DND-41 (cell line): ENCODE data around the gene KDM6B.
A peak's percentile ranks its signal among the peaks of the same experiment; 100 is the strongest.

Experiments
- ATAC-seq: fragments of 200-7000 bp; cut with Tn5 transposase; 3 replicates; pipeline ENCODE4 v1.9.1; 2021; ENCODE audit warnings: low read depth; ENCODE audit not compliant: insufficient read depth
- DNase-seq: peaks from one replicate; pipeline ENCODE4 v3.0.0-alpha.2; 2020
- H2AFZ ChIP-seq: 2 replicates; pipeline ENCODE4 v1.6.0; 2012; ENCODE audit warnings: low read depth, low read length
- H3K27ac ChIP-seq: 2 replicates; pipeline ENCODE4 v1.5.1; 2012; ENCODE audit warnings: low read length, inconsistent platforms
- H3K27me3 ChIP-seq: fragments of 200-600 bp; sonication (generic); 2 replicates; pipeline ENCODE4 v1.6.0; 2012; ENCODE audit warnings: low read length, mild to moderate bottlenecking, inconsistent platforms; ENCODE audit not compliant: insufficient read depth, poor library complexity
- H3K36me3 ChIP-seq: 2 replicates; pipeline ENCODE4 v1.5.1; 2012; ENCODE audit warnings: low read length, inconsistent platforms; ENCODE audit not compliant: insufficient read depth
- H3K4me1 ChIP-seq: 2 replicates; pipeline ENCODE4 v1.5.1; 2012; ENCODE audit warnings: mild to moderate bottlenecking, low read length; ENCODE audit not compliant: insufficient read depth
- H3K4me2 ChIP-seq: 2 replicates; pipeline ENCODE4 v1.6.0; 2012; ENCODE audit warnings: mild to moderate bottlenecking, moderate library complexity, low read length, inconsistent platforms; ENCODE audit not compliant: insufficient read depth
- H3K4me3 ChIP-seq, 2 experiments: fragments of 200-600 bp in 1 of 2; shearing (Covaris generic) in 1 of 2; 2 replicates each; pipeline ENCODE4 v1.5.1; 2012 to 2016; ENCODE audit warnings: inconsistent platforms in 2 of 2, low read length in 2 of 2, mild to moderate bottlenecking in 2 of 2, low read depth in 1 of 2, moderate library complexity in 1 of 2
- H3K79me2 ChIP-seq: 2 replicates; pipeline ENCODE4 v1.6.0; 2012; ENCODE audit warnings: low read length, inconsistent platforms; ENCODE audit not compliant: insufficient read depth
- H3K9ac ChIP-seq: 2 replicates; pipeline ENCODE4 v1.6.0; 2012; ENCODE audit warnings: low read depth, mild to moderate bottlenecking, inconsistent platforms, low read length, moderate library complexity
- H3K9me3 ChIP-seq: 2 replicates; pipeline ENCODE4 v1.5.1; 2012; ENCODE audit warnings: low read length, moderate library complexity, mild to moderate bottlenecking, inconsistent platforms; ENCODE audit not compliant: insufficient read depth, severe bottlenecking
- H4K20me1 ChIP-seq: 2 replicates; pipeline ENCODE4 v1.6.0; 2012; ENCODE audit warnings: low read length; ENCODE audit not compliant: insufficient read depth
- EZH2 ChIP-seq: IDR thresholded peaks from 3 replicates; pipeline ENCODE4 v1.6.1; 2012; ENCODE audit warnings: borderline replicate concordance, low read depth, mild to moderate bottlenecking, moderate library complexity, low read length, inconsistent platforms; ENCODE audit not compliant: severe bottlenecking
- TF ChIP-seq, protein P1 (sequence below): IDR thresholded peaks from 2 replicates; pipeline ENCODE4 v1.5.1; 2012; ENCODE audit warnings: borderline replicate concordance, low read length, moderate library complexity, mild to moderate bottlenecking; ENCODE audit not compliant: poor library complexity, severe bottlenecking; ENCODE audit errors: extremely low read depth

The KDM6B gene

GRCh38 chr17:7839876-7840261 lies 5.9 kb downstream of the KDM6B start:
- H2AFZ ChIP-seq = no peak overlapping the region
- H3K27me3 ChIP-seq = peaks cover 49% of the 10 kb centered on the region
- DNase-seq (no peak), ATAC-seq (no peak)
- no peak overlapping the region for H3K4me3 ChIP-seq
- H3K4me1 ChIP-seq = peaks cover 82% of the 10 kb centered on the region
- H3K9me3 ChIP-seq = no peaks in the 10 kb centered on the region
- no peak overlapping the region for H3K4me2 ChIP-seq
- no peaks in the 10 kb centered on the region for H3K79me2 ChIP-seq
- no peaks in the 10 kb centered on the region for H3K36me3 ChIP-seq
- no peak for TF ChIP-seq EZH2
- TF ChIP-seq, protein P1, sequence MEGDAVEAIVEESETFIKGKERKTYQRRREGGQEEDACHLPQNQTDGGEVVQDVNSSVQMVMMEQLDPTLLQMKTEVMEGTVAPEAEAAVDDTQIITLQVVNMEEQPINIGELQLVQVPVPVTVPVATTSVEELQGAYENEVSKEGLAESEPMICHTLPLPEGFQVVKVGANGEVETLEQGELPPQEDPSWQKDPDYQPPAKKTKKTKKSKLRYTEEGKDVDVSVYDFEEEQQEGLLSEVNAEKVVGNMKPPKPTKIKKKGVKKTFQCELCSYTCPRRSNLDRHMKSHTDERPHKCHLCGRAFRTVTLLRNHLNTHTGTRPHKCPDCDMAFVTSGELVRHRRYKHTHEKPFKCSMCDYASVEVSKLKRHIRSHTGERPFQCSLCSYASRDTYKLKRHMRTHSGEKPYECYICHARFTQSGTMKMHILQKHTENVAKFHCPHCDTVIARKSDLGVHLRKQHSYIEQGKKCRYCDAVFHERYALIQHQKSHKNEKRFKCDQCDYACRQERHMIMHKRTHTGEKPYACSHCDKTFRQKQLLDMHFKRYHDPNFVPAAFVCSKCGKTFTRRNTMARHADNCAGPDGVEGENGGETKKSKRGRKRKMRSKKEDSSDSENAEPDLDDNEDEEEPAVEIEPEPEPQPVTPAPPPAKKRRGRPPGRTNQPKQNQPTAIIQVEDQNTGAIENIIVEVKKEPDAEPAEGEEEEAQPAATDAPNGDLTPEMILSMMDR = no peak
- no peak overlapping the region for H3K27ac ChIP-seq
- peaks cover 29% of the 10 kb centered on the region for H4K20me1 ChIP-seq
- H3K9ac ChIP-seq = no peak overlapping the region

DNA sequence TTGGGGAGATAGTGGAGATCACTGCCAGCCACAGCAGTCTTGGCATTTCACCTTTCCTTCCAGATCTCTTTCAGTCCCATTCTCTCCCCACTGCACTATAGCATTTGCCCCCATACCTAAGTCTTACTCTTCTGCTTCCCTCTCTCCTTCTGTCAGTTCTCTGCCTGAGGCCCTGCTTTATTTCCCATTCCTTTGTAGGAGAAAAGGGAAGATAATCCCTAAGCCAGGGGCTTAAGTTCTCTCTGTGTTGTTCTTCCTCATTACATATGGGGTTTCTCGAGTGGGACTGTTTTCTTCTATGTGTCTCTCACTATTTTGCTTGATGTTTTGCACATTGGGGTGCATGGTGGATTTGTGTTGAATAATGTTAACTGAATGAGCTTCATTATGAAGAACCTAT lies 6.4 kb downstream of the KDM6B start:
- ATAC-seq (no peak), DNase-seq (no peak)
- peaks cover 82% of the 10 kb centered on the region for H3K4me1 ChIP-seq
- H3K4me2 ChIP-seq = peak overlapping the region; percentile 95; the same call in 1 of the 2 replicates
- H3K9ac ChIP-seq = no peak overlapping the region; the same call in 1 of the 2 replicates
- TF ChIP-seq EZH2 = no peak
- TF ChIP-seq, protein P1 = no peak
- H3K27me3 ChIP-seq = peaks cover 49% of the 10 kb centered on the region
- H3K36me3 ChIP-seq = peaks cover 2% of the 10 kb centered on the region; the same call in 1 of the 2 replicates
- no peaks in the 10 kb centered on the region for H3K9me3 ChIP-seq
- H4K20me1 ChIP-seq = peaks cover 31% of the 10 kb centered on the region
- no peaks in the 10 kb centered on the region for H3K79me2 ChIP-seq
- H3K4me3 ChIP-seq = no peak overlapping the region
- no peak overlapping the region for H3K27ac ChIP-seq
- no peak overlapping the region for H2AFZ ChIP-seq

DNA sequence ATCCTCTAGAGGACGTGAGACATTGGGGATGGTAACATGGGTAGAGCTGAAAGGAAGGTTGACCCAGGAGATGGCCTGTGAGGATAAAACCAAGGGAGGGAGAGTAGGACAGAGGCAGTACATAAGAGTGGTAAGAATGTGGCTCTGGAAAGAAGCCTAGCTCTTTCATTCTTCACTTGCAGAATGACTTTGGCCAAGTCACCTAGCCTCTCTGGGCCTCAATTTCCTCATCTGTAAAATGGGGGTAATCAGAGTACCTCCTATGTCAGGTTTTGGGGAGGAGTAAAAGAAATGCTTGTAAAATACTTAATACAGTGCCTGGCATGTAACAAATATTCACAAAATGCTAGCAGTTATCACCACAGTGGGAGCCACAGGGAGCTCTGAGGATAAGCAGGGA lies 6.9 kb downstream of the KDM6B start:
- peaks cover 5% of the 10 kb centered on the region; the same call in 1 of the 2 replicates for H3K36me3 ChIP-seq
- H3K27ac ChIP-seq = no peak overlapping the region
- peaks cover 49% of the 10 kb centered on the region for H3K27me3 ChIP-seq
- H3K4me1 ChIP-seq = peaks cover 82% of the 10 kb centered on the region
- H3K4me3 ChIP-seq = peak overlapping the region in 1 of 2 experiments; percentile 91; a peak in 2 of 4 replicates
- peak overlapping the region; percentile 60; the same call in 1 of the 2 replicates for H3K9ac ChIP-seq
- no peak for TF ChIP-seq EZH2
- TF ChIP-seq, protein P1 = no peak
- peaks cover 33% of the 10 kb centered on the region for H4K20me1 ChIP-seq
- ATAC-seq = no peak
- no peak for DNase-seq
- no peaks in the 10 kb centered on the region for H3K9me3 ChIP-seq
- no peak overlapping the region for H2AFZ ChIP-seq
- no peaks in the 10 kb centered on the region; the same call in 1 of the 2 replicates for H3K79me2 ChIP-seq
- H3K4me2 ChIP-seq = peak overlapping the region; percentile 95
